Kidney epithelial cell (primary cell): ENCODE data around the gene VWF. TPM values are rescaled to one million over a fixed set of nuclear protein-coding genes. Genes with fewer than 3 reads are reported as not detected.

Experiments used
- DNase-seq: peaks from one replicate; pipeline ENCODE4 v3.0.0-alpha.2; 2010; ENCODE audit warnings: low read depth
- H3K27me3 ChIP-seq: 2 replicates; pipeline ENCODE4 v1.6.0; 2011; ENCODE audit warnings: low read length; ENCODE audit not compliant: control insufficient read depth, insufficient read depth
- H3K36me3 ChIP-seq: 2 replicates; pipeline ENCODE4 v1.5.1; 2011; ENCODE audit warnings: low read length; ENCODE audit not compliant: control insufficient read depth, insufficient read depth
- H3K4me3 ChIP-seq: 2 replicates; pipeline ENCODE4 v1.5.1; 2011; ENCODE audit warnings: low read depth, mild to moderate bottlenecking, control low read depth, low read length
- CTCF ChIP-seq: IDR thresholded peaks from 2 replicates; pipeline ENCODE4 v1.5.1; 2011; ENCODE audit warnings: mild to moderate bottlenecking, moderate library complexity, low read length, control low read depth, inconsistent platforms; ENCODE audit not compliant: insufficient read depth, poor library complexity, severe bottlenecking
- total RNA-seq: library from RNA; depleted of rRNA; stranded (reverse); fragments of >200 nt; gene quantifications from 2 replicates; pipeline ENCODE4 v1.2.3, GENCODE V29; 2015

The VWF gene
- total RNA-seq, 1 donor from 2014 or later, result 0.42 TPM

- DNase-seq, result no peak
- Histone ChIP-seq H3K4me3 (no peak overlapping the region), H3K36me3 (no peaks in the 10 kb centered on the region), H3K27me3 (peaks cover 7% of the 10 kb centered on the region)
- TF ChIP-seq CTCF, result no peak
These were observed 139.6 kb downstream of the VWF start for GRCh38 chr12:5984873-5985272.

GRCh38 chr12:5982106-5982505 lies 142.4 kb downstream of the VWF start:
- Histone ChIP-seq H3K27me3 (peaks cover 7% of the 10 kb centered on the region), H3K36me3 (no peaks in the 10 kb centered on the region), H3K4me3 (no peak overlapping the region)
- DNase-seq, result no peak
- no peak for TF ChIP-seq CTCF

GRCh38 chr12:5977556-5977955 lies 146.9 kb downstream of the VWF start:
- DNase-seq, result no peak
- Histone ChIP-seq H3K36me3 (no peaks in the 10 kb centered on the region), H3K4me3 (no peak overlapping the region), H3K27me3 (no peaks in the 10 kb centered on the region)
- no peak for TF ChIP-seq CTCF

- Histone ChIP-seq H3K4me3 (no peak overlapping the region), H3K36me3 (no peaks in the 10 kb centered on the region), H3K27me3 (no peaks in the 10 kb centered on the region)
- TF ChIP-seq CTCF, result no peak
- DNase-seq, result no peak
These were observed 147.8 kb downstream of the VWF start for GRCh38 chr12:5976711-5977110.

- Histone ChIP-seq H3K4me3 (no peak overlapping the region), H3K36me3 (no peaks in the 10 kb centered on the region), H3K27me3 (no peaks in the 10 kb centered on the region)
- no peak for DNase-seq
- no peak for TF ChIP-seq CTCF
These were observed 148.3 kb downstream of the VWF start for GRCh38 chr12:5976196-5976595.

- DNase-seq, result no peak
- H3K27me3 ChIP-seq, result no peaks in the 10 kb centered on the region
- TF ChIP-seq CTCF, result no peak
- H3K4me3 ChIP-seq, result no peak overlapping the region
- no peaks in the 10 kb centered on the region for H3K36me3 ChIP-seq
These were observed 150.9 kb downstream of the VWF start for GRCh38 chr12:5973461-5974115.
